HepG2 (cell line): ENCODE results near the gene ARMC5. TPM values are rescaled to one million over a fixed set of nuclear protein-coding genes. Genes with fewer than 3 reads are reported as not detected.

ENCODE experiments used
- FIP1L1 ChIP-seq: fragments of 200-400 bp; formaldehyde crosslinking; IDR thresholded peaks from 2 replicates; pipeline ENCODE4 v1.6.1; 2018; ENCODE audit warnings: low read depth, mild to moderate bottlenecking, low read length, moderate library complexity, borderline replicate concordance; ENCODE audit not compliant: insufficient read depth
- HNF4G ChIP-seq, 2 experiments: sonication (generic) in 1 of 2; formaldehyde crosslinking in 1 of 2; IDR thresholded peaks; 2 replicates each; pipeline versions ENCODE4 v1.4.0 to v1.6.1; 2011 to 2020; ENCODE audit warnings: borderline replicate concordance in 2 of 2, low read depth in 2 of 2, mild to moderate bottlenecking in 2 of 2, low read length in 1 of 2, missing genetic modification reagents in 1 of 2, moderate library complexity in 1 of 2
- JUN ChIP-seq: sonication (generic); formaldehyde crosslinking; IDR thresholded peaks from 2 replicates; pipeline ENCODE4 v1.4.0; 2020; ENCODE audit warnings: mild to moderate bottlenecking, missing genetic modification reagents
- JUND ChIP-seq: sonication (generic); formaldehyde crosslinking; IDR thresholded peaks from 2 replicates; pipeline ENCODE4 v1.8.0; 2022; ENCODE audit warnings: mild to moderate bottlenecking, missing genetic modification reagents
- KDM3A ChIP-seq: IDR thresholded peaks from 2 replicates; pipeline ENCODE4 v1.6.1; 2018; ENCODE audit warnings: low read depth, missing compliant biosample characterization
- NR2F2 ChIP-seq: IDR thresholded peaks from 2 replicates; pipeline ENCODE4 v1.6.1; 2012; ENCODE audit warnings: low read depth, inconsistent platforms, borderline replicate concordance
- ZNF205 ChIP-seq: IDR thresholded peaks from 2 replicates; pipeline ENCODE4 v1.6.1; 2018; ENCODE audit warnings: missing biosample characterization, missing genetic modification reagents
- ZNF225 ChIP-seq: sonication (generic); formaldehyde crosslinking; IDR thresholded peaks from 2 replicates; pipeline ENCODE4 v1.4.0; 2020; ENCODE audit warnings: mild to moderate bottlenecking, missing genetic modification reagents
- polyA plus RNA-seq, 8 experiments: library from polyadenylated mRNA; depleted of rRNA in 3 of 8; stranded (reverse) in 7 of 8; unstranded in 1 of 8; fragments of >200 nt; fragmentation: Illumina TruSeq in 4 of 8; extraction: Trizol in 4 of 8; gene quantifications; 2 replicates each; pipeline versions ENCODE4 v1.2.1 to v1.2.3, GENCODE V29; 2011 to 2016; ENCODE audit warnings: low read depth in 4 of 8, missing spikeins in 1 of 8, mixed read lengths in 1 of 8; ENCODE audit not compliant: insufficient read depth in 1 of 8
- total RNA-seq, 5 experiments: library from RNA; depleted of rRNA; stranded (reverse); fragments of >200 nt; fragmentation: Illumina TruSeq; extraction: Trizol; gene quantifications; 2 replicates each; pipeline ENCODE4 v1.2.3, GENCODE V29; 2016; ENCODE audit warnings: low read depth in 1 of 5
- TF ChIP-seq, protein P1 (sequence below): sonication (generic); formaldehyde crosslinking; IDR thresholded peaks from 2 replicates; pipeline ENCODE4 v1.4.0; 2020; ENCODE audit warnings: mild to moderate bottlenecking, missing genetic modification reagents
- TF ChIP-seq, protein P2 (sequence below): sonication (generic); formaldehyde crosslinking; IDR thresholded peaks from 2 replicates; pipeline ENCODE4 v1.4.0; 2020; ENCODE audit warnings: missing genetic modification reagents
- TF ChIP-seq, protein P3 (sequence below): sonication (generic); formaldehyde crosslinking; IDR thresholded peaks from 2 replicates; pipeline ENCODE4 v1.9.0; 2021; ENCODE audit warnings: missing genetic modification reagents, borderline replicate concordance

The ARMC5 gene
- total and polyA plus RNA-seq, 2 of the 13 experiments (the other 11 are each of a cell fraction or from before 2014, with no cell fraction given): 10.8 to 22.3 TPM

DNA sequence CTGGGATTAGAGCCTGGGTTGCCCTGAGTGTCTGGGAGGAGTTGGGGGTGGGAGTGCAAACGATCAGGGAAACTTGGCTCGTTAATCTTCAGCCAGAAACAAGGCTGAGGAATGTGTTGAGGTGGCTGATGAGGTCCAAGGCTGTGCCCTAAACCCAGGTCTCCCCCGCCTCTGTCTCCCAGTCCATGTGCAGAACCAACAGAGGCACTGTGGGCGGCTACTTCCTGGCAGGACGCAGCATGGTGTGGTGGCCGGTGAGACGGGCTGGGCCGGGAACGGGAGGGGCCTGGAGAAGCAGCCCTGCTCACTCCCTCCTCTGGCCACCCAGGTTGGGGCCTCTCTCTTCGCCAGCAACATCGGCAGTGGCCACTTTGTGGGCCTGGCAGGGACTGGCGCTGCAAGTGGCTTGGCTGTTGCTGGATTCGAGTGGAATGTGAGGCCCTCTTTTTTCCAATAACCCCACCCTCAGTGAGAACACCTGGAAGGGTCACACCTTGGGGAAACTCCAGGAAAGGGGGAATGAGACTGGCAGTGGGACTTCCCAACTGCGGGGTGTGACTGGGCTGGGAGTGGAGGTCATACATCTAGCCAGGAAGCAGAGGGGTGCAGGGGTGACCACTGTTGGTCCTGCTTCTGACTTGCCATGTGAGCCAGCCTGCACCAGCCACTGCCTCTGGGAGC, 25.3 kb downstream of the ARMC5 start (continued):
- TF ChIP-seq, protein P1, sequence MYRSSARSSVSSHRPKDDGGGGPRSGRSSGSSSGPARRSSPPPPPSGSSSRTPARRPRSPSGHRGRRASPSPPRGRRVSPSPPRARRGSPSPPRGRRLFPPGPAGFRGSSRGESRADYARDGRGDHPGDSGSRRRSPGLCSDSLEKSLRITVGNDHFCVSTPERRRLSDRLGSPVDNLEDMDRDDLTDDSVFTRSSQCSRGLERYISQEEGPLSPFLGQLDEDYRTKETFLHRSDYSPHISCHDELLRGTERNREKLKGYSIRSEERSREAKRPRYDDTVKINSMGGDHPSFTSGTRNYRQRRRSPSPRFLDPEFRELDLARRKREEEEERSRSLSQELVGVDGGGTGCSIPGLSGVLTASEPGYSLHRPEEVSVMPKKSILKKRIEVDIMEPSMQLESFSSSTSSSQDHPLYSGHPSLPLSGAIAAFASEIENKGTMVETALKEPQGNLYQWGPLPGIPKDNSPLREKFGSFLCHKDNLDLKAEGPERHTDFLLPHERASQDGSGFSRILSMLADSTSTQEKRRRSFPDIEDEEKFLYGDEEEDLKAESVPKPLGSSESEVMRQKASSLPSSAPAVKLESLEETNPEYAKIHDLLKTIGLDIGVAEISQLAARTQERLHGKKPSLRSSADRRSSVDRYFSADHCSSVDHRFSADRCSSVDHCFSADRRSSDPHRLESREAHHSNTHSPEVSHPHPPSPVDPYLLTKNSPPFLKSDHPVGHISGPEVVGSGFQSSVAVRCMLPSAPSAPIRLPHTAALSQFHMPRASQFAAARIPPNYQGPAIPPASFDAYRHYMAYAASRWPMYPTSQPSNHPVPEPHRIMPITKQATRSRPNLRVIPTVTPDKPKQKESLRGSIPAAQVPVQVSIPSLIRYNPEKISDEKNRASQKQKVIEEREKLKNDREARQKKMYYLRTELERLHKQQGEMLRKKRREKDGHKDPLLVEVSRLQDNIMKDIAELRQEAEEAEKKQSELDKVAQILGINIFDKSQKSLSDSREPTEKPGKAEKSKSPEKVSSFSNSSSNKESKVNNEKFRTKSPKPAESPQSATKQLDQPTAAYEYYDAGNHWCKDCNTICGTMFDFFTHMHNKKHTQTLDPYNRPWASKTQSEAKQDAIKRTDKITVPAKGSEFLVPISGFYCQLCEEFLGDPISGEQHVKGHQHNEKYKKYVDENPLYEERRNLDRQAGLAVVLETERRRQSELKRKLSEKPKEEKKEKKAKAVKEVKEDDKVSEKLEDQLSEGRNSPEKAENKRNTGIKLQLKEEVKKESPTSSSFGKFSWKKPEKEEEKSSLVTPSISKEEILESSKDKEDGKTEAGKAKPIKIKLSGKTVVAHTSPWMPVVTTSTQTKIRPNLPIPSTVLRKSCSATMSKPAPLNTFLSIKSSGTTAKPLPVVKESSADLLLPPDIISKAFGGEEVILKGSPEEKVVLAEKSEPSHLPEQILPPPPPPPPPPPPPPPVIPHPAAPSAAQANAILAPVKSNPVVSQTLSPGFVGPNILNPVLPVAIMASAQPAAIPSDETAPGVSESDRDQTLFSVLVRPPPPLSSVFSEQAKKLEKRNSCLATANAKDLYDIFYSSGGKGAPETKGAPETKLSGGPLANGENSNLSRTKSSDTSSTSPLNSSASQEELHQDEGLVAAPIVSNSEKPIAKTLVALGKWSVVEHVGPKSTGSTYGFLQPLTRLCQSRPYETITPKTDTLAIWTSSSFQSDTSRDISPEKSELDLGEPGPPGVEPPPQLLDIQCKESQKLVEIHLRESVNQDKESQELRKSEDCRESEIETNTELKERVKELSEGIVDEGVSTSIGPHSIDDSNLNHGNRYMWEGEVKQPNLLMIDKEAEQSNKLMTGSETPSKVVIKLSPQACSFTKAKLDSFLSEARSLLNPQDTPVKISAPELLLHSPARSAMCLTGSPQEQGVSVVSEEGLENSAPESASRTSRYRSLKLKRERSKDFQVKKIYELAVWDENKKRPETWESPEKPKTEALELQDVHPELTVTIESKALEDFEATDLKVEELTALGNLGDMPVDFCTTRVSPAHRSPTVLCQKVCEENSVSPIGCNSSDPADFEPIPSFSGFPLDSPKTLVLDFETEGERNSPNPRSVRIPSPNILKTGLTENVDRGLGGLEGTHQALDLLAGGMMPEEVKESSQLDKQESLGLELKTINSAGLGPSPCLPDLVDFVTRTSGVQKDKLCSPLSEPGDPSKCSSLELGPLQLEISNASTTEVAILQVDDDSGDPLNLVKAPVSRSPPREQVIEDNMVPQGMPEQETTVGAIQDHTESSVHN: no peak
- TF ChIP-seq, protein P2, sequence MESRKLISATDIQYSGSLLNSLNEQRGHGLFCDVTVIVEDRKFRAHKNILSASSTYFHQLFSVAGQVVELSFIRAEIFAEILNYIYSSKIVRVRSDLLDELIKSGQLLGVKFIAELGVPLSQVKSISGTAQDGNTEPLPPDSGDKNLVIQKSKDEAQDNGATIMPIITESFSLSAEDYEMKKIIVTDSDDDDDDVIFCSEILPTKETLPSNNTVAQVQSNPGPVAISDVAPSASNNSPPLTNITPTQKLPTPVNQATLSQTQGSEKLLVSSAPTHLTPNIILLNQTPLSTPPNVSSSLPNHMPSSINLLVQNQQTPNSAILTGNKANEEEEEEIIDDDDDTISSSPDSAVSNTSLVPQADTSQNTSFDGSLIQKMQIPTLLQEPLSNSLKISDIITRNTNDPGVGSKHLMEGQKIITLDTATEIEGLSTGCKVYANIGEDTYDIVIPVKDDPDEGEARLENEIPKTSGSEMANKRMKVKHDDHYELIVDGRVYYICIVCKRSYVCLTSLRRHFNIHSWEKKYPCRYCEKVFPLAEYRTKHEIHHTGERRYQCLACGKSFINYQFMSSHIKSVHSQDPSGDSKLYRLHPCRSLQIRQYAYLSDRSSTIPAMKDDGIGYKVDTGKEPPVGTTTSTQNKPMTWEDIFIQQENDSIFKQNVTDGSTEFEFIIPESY (CRISPR knock-in tag): no peak
- TF ChIP-seq ZNF225 (CRISPR knock-in tag) (0 out of 2 replicates have a peak, but pooled peaks have one; percentile 45), JUN (CRISPR knock-in tag) (no peak), HNF4G (IDR thresholded peaks at IDR 0.05; ENCODE audit: borderline replicate concordance, low read depth, low read length) (peak; percentile 18; the same call in 1 of the 2 replicates), HNF4G (CRISPR knock-in tag; IDR thresholded peaks at IDR 0.05; ENCODE audit: borderline replicate concordance, low read depth) (no peak), FIP1L1 (no peak), KDM3A (CRISPR knock-in tag) (0 out of 2 replicates have a peak, but pooled peaks have one; percentile 40), ZNF205 (peak; percentile 66), JUND (CRISPR knock-in tag) (no peak), NR2F2 (no peak)
- TF ChIP-seq, protein P3, sequence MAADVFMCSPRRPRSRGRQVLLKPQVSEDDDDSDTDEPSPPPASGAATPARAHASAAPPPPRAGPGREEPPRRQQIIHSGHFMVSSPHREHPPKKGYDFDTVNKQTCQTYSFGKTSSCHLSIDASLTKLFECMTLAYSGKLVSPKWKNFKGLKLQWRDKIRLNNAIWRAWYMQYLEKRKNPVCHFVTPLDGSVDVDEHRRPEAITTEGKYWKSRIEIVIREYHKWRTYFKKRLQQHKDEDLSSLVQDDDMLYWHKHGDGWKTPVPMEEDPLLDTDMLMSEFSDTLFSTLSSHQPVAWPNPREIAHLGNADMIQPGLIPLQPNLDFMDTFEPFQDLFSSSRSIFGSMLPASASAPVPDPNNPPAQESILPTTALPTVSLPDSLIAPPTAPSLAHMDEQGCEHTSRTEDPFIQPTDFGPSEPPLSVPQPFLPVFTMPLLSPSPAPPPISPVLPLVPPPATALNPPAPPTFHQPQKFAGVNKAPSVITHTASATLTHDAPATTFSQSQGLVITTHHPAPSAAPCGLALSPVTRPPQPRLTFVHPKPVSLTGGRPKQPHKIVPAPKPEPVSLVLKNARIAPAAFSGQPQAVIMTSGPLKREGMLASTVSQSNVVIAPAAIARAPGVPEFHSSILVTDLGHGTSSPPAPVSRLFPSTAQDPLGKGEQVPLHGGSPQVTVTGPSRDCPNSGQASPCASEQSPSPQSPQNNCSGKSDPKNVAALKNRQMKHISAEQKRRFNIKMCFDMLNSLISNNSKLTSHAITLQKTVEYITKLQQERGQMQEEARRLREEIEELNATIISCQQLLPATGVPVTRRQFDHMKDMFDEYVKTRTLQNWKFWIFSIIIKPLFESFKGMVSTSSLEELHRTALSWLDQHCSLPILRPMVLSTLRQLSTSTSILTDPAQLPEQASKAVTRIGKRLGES (CRISPR knock-in tag): no peak
